Epithelial cell of umbilical artery (primary cell): ENCODE results near the gene IL17RB. TPM values are rescaled to one million over a fixed set of nuclear protein-coding genes. Genes with fewer than 3 reads are reported as not detected.

Experiments
- total RNA-seq: library from RNA; depleted of rRNA; stranded (reverse); fragments of >200 nt; gene quantifications from 2 replicates; pipeline ENCODE4 v1.2.3, GENCODE V29; 2014

IL17RB gene, protein sequence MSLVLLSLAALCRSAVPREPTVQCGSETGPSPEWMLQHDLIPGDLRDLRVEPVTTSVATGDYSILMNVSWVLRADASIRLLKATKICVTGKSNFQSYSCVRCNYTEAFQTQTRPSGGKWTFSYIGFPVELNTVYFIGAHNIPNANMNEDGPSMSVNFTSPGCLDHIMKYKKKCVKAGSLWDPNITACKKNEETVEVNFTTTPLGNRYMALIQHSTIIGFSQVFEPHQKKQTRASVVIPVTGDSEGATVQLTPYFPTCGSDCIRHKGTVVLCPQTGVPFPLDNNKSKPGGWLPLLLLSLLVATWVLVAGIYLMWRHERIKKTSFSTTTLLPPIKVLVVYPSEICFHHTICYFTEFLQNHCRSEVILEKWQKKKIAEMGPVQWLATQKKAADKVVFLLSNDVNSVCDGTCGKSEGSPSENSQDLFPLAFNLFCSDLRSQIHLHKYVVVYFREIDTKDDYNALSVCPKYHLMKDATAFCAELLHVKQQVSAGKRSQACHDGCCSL
- total RNA-seq: not detected in 2 replicates

DNA sequence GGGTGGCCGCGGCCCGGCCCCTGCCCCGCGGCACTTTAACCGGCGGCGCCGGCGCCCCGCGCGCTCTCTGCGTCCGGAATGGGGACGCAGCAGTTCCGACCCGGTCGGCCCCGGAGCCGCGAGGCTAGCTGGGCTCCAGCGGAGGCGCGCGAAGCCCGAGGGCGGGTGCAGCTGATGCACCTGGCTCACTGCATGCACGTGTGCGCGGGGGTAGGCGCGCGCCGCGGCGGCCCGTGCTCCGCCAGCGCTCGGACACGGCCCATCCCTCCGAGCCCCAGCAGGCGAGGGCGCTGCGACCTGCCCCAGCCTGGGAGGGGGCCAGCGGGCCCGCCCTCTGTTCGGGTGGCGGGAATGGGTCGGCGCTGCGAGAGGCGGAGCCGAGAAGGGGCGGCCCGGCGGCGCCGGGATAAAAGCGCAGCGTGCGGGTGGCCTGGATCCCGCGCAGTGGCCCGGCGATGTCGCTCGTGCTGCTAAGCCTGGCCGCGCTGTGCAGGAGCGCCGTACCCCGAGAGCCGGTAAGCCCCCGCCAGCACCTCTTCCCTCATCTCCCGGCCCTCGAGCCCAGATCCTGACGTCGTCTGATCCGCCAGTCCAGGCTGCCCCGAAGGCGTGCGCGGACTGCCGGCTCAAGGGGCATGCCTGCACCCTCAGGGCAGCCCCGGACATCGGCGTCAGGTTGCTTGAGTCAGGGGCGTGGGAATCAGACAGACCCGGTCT is at the start of gene IL17RB, which contains the start of gene CHDH:
IL17RB (plus strand) TSS at position 435 of the 717 bp plus-strand sequence; CDS start at position 456, 21 bp downstream.
CHDH (minus strand) TSS at position 286 of the 717 bp plus-strand sequence. CDS start 22,411 bp downstream, outside the sequence.

DNA sequence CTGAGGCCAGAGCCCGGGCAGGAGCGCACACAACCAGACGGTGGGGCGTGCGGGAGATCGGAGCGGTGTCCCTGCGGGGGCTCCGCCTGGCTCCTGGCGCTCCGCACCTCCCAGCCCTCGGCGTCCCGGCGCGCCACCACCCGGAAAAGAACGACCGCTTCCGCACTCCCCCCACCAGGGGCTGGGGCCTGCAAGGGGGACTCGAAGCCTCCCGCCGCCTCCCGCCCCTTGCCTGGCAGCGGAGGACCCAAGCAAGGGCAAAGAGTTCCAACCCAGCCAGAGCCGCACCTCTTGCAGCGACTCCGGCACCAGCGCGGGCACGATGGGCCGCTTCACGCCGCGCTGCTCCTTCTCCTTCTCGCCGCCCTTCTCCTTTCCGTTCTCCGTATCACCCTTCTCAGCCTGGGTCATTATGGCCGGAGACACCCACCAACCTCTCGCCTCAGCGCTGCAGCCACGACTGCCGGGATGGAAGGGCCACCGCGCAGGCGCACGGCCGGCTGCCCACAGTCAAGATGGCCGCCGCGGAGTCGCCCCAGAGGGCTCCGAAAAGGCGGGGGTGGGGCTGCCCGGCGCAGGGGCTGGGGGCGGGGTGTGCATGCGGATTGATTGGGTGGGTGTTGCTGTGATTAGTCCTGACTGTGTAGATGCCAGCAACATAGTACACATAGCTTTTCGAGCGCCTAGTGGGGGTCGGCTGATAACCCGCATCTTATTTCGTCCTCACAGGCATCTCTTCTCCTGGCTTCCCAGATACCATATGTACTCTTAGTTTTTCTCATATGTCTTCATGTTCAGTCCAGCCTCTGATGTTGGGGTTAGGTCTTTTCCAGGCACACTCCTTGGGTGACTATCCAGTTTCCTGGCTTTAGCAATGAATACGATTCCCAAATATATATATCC is 35.6 kb downstream of the IL17RB start, which contains the start of gene ACTR8:
ACTR8 (minus strand) TSS at position 462 of the 903 bp plus-strand sequence; CDS start at position 411, 51 bp downstream.

GRCh38 chr3:53891497-53892285 is 45.3 kb downstream of the IL17RB start, which contains the start of gene SELENOK:
SELENOK (minus strand) TSS chr3:53891859.

Other genes starting within 250 kb of the IL17RB start
- gene CHDH, start 149 bp upstream of the IL17RB start, total RNA-seq: under 0.01 TPM in 1 of 2 replicates, not detected in the other
- gene ACTR8, start 35.6 kb downstream of the IL17RB start, total RNA-seq: 25.3 and 28.9 TPM in 2 replicates
- gene SELENOK, start 45.3 kb downstream of the IL17RB start, total RNA-seq: 27.9 and 43.5 TPM in 2 replicates